ENCODE measurements around the gene TCF3.

TCF3 gene

GRCh38 chr19:1619703-1620102 is 32.7 kb downstream of the TCF3 start:
- peaks cover 15 to 59% of the 10 kb centered on the region in 2 donors for H3K36me3 ChIP-seq (ENCODE audit: control insufficient read depth in 1 of 2, insufficient read depth in 2 of 2, low read length in 2 of 2)
- H3K27me3 ChIP-seq (ENCODE audit: control insufficient read depth in 1 of 2, insufficient read depth in 2 of 2, low read length in 2 of 2): no peaks in the 10 kb centered on the region
- H3K4me1 ChIP-seq (ENCODE audit: control insufficient read depth in 1 of 2, insufficient read depth in 2 of 2, low read length in 2 of 2): peaks cover 0 to 5% of the 10 kb centered on the region in 2 donors
- no peaks in the 10 kb centered on the region for H3K9me3 ChIP-seq (ENCODE audit: control insufficient read depth in 1 of 2, low read length in 2 of 2)
- no peak overlapping the region for H3K4me3 ChIP-seq (ENCODE audit: low read depth in 1 of 2, low read length in 2 of 2)
- no peak overlapping the region for H3K27ac ChIP-seq (ENCODE audit: low read depth, low read length)
- no peak overlapping the region for H3K9ac ChIP-seq (ENCODE audit: low read depth in 1 of 2, low read length in 2 of 2)

DNA sequence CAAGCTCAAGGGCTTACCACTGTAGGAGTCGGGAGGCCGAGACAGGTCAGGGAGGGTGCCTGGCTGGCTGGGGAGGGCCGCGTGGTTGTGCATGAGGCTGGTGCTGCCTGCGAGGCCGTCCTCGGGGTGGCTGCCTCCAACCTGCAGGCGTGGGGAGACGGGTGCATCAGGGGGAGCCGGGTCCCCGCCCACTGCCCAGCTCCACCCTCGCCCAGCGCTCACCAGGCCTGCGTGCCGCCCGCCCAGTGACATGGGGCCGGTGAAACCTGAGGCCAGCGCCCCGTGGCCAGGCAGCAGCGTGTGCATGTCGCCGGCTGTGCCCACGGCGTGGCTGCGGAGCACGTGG is 33.3 kb downstream of the TCF3 start:
- H3K27me3 ChIP-seq (ENCODE audit: control insufficient read depth in 1 of 2, insufficient read depth in 2 of 2, low read length in 2 of 2): no peaks in the 10 kb centered on the region
- peaks cover 17 to 62% of the 10 kb centered on the region in 2 donors for H3K36me3 ChIP-seq (ENCODE audit: control insufficient read depth in 1 of 2, insufficient read depth in 2 of 2, low read length in 2 of 2)
- H3K4me1 ChIP-seq (ENCODE audit: control insufficient read depth in 1 of 2, insufficient read depth in 2 of 2, low read length in 2 of 2): peaks cover 0 to 5% of the 10 kb centered on the region in 2 donors
- no peak overlapping the region for H3K4me3 ChIP-seq (ENCODE audit: low read depth in 1 of 2, low read length in 2 of 2)
- H3K9ac ChIP-seq (ENCODE audit: low read depth in 1 of 2, low read length in 2 of 2): no peak overlapping the region
- H3K9me3 ChIP-seq (ENCODE audit: control insufficient read depth in 1 of 2, low read length in 2 of 2): no peaks in the 10 kb centered on the region
- no peak overlapping the region for H3K27ac ChIP-seq (ENCODE audit: low read depth, low read length)

DNA sequence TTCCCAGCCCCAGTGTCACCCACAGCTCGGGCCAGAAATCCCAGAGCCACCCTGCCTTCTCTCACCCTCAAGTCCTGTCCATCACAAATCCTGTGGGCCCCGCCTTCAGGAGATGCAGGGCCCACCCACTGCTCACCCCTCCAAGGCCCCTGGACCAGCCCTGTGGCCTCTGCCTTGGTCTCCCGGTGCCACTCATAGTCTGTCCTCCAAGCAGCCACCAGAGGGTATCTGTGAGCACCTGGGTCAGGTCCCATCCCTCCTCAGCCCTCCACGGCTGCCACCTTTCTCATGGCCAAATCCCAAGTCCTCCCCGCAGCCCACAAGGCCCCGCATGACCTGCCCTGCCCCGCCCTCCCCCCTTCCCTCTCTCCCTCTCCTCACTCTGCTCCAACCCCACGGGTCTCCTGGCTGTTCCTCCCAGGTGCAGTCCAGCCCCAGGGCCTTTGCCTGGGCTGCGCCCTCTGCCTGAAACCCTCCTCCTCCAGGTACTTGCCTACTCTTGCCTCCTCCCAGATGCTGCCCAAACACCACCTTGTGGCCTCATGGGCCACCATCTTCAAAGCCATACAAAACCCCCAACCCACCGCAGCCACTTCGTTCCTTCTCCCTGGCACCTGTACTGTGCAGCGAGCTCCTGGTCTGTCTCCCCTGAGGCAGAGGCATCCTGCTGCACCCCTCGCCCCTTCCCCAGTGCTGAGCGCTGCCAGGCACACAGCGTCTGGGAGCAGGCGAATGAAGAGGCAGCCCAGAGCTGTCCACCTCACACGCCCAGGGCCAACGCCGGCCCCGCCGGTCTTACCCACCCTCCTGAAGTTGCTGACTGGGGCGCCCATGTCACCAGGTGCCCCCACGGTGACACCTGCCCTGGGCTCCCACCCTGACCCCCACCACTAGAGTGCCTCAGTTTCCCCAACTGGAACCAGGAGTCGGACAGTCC is 34.0 kb downstream of the TCF3 start:
- H3K36me3 ChIP-seq (ENCODE audit: control insufficient read depth in 1 of 2, insufficient read depth in 2 of 2, low read length in 2 of 2): peaks cover 23 to 64% of the 10 kb centered on the region in 2 donors

DNA sequence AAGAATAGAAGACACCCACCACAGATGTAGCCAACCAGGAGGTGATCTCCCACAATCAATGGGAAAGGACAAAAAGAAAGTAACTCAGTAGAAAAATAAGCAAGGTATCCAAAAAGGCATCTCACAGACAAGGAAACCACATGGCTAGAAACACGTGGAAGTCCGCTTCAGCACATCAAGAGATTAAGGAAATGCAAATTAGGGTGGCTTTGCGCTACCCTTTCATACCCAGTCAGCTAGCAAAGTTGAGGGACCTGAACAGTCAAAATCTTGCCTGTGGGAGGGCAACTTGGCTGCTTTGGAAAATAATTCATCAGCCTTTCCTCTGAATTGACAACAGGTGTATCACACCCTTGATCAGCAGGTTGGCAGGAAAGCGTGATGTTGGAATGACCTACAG is 35.5 kb downstream of the TCF3 start:
- no peaks in the 10 kb centered on the region for H3K9me3 ChIP-seq (ENCODE audit: control insufficient read depth in 1 of 2, low read length in 2 of 2)
- no peak overlapping the region for H3K27ac ChIP-seq (ENCODE audit: low read depth, low read length)
- no peak overlapping the region for H3K9ac ChIP-seq (ENCODE audit: low read depth in 1 of 2, low read length in 2 of 2)
- peaks cover 32 to 74% of the 10 kb centered on the region in 2 donors for H3K36me3 ChIP-seq (ENCODE audit: control insufficient read depth in 1 of 2, insufficient read depth in 2 of 2, low read length in 2 of 2)
- H3K4me3 ChIP-seq (ENCODE audit: low read depth in 1 of 2, low read length in 2 of 2): no peak overlapping the region
- H3K27me3 ChIP-seq (ENCODE audit: control insufficient read depth in 1 of 2, insufficient read depth in 2 of 2, low read length in 2 of 2): no peaks in the 10 kb centered on the region
- peaks cover 0 to 5% of the 10 kb centered on the region in 2 donors for H3K4me1 ChIP-seq (ENCODE audit: control insufficient read depth in 1 of 2, insufficient read depth in 2 of 2, low read length in 2 of 2)

More for the DNA sequence above, 34.0 kb downstream of the TCF3 start:
- Histone ChIP-seq H3K4me3 (ENCODE audit: low read depth in 1 of 2, low read length in 2 of 2) (no peak overlapping the region), H3K9ac (ENCODE audit: low read depth in 1 of 2, low read length in 2 of 2) (no peak overlapping the region), H3K4me1 (ENCODE audit: control insufficient read depth in 1 of 2, insufficient read depth in 2 of 2, low read length in 2 of 2) (peaks cover 0 to 5% of the 10 kb centered on the region in 2 donors), H3K27ac (ENCODE audit: low read depth, low read length) (no peak overlapping the region), H3K9me3 (ENCODE audit: control insufficient read depth in 1 of 2, low read length in 2 of 2) (no peaks in the 10 kb centered on the region), H3K27me3 (ENCODE audit: control insufficient read depth in 1 of 2, insufficient read depth in 2 of 2, low read length in 2 of 2) (no peaks in the 10 kb centered on the region)

GRCh38 chr19:1616396-1616795 is 36.0 kb downstream of the TCF3 start:
- no peaks in the 10 kb centered on the region for H3K27me3 ChIP-seq (ENCODE audit: control insufficient read depth in 1 of 2, insufficient read depth in 2 of 2, low read length in 2 of 2)
- H3K36me3 ChIP-seq (ENCODE audit: control insufficient read depth in 1 of 2, insufficient read depth in 2 of 2, low read length in 2 of 2): peaks cover 32 to 77% of the 10 kb centered on the region in 2 donors
- no peaks in the 10 kb centered on the region for H3K9me3 ChIP-seq (ENCODE audit: control insufficient read depth in 1 of 2, low read length in 2 of 2)
- H3K4me1 ChIP-seq (ENCODE audit: control insufficient read depth in 1 of 2, insufficient read depth in 2 of 2, low read length in 2 of 2): peaks cover 0 to 5% of the 10 kb centered on the region in 2 donors
- H3K27ac ChIP-seq (ENCODE audit: low read depth, low read length): no peak overlapping the region
- H3K9ac ChIP-seq (ENCODE audit: low read depth in 1 of 2, low read length in 2 of 2): no peak overlapping the region
- no peak overlapping the region for H3K4me3 ChIP-seq (ENCODE audit: low read depth in 1 of 2, low read length in 2 of 2)

- Histone ChIP-seq H3K4me1 (ENCODE audit: control insufficient read depth in 1 of 2, insufficient read depth in 2 of 2, low read length in 2 of 2) (peaks cover 0 to 5% of the 10 kb centered on the region in 2 donors), H3K36me3 (ENCODE audit: control insufficient read depth in 1 of 2, insufficient read depth in 2 of 2, low read length in 2 of 2) (peaks cover 32 to 81% of the 10 kb centered on the region in 2 donors), H3K9me3 (ENCODE audit: control insufficient read depth in 1 of 2, low read length in 2 of 2) (no peaks in the 10 kb centered on the region), H3K4me3 (ENCODE audit: low read depth in 1 of 2, low read length in 2 of 2) (no peak overlapping the region), H3K27ac (ENCODE audit: low read depth, low read length) (no peak overlapping the region), H3K27me3 (ENCODE audit: control insufficient read depth in 1 of 2, insufficient read depth in 2 of 2, low read length in 2 of 2) (no peaks in the 10 kb centered on the region), H3K9ac (ENCODE audit: low read depth in 1 of 2, low read length in 2 of 2) (no peak overlapping the region)
Observed at GRCh38 chr19:1615156-1615765, 37.2 kb downstream of the TCF3 start.

DNA sequence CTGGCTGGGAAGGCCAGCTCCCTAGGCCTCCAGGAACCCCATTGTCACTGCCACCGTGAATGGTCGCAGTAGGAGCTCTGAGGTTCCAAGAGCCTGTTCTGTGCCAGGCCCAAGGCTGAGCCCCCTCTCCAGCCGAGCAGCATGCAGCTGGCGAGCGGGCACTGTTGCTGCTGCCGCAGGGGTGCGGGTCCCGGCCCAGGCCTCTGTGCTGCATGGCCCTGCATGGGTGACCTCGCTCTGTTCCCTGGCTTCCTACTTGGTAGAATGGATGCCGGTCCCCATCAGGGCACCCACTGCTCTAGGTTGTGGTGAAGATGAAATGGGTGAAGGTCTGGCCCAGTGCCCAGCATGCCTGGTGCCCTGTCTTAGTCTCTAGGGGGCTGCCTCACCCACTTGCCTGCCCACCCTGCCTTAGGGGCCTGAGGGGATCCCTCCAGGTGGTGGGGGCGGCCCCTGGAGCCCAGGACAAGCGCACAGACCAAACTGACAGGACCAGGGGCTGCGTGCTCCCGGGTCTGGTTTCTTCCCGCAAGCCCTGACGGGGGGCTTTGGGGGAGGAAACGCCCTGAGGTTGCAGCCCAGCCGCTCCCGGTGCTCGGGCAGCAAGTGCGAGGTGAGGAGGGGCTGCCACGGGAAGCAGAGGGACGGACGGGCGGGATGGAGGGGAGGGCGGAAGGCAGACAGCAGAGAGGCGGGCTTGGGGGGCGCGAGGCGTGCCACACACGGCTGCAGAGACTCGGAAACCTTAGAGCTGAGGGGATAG is 38.4 kb downstream of the TCF3 start:
- Histone ChIP-seq H3K9ac (ENCODE audit: low read depth in 1 of 2, low read length in 2 of 2) (no peak overlapping the region), H3K27me3 (ENCODE audit: control insufficient read depth in 1 of 2, insufficient read depth in 2 of 2, low read length in 2 of 2) (no peaks in the 10 kb centered on the region), H3K4me3 (ENCODE audit: low read depth in 1 of 2, low read length in 2 of 2) (no peak overlapping the region), H3K27ac (ENCODE audit: low read depth, low read length) (no peak overlapping the region), H3K9me3 (ENCODE audit: control insufficient read depth in 1 of 2, low read length in 2 of 2) (no peaks in the 10 kb centered on the region), H3K4me1 (ENCODE audit: control insufficient read depth in 1 of 2, insufficient read depth in 2 of 2, low read length in 2 of 2) (peaks cover 0 to 9% of the 10 kb centered on the region in 2 donors), H3K36me3 (ENCODE audit: control insufficient read depth in 1 of 2, insufficient read depth in 2 of 2, low read length in 2 of 2) (peaks cover 32 to 77% of the 10 kb centered on the region in 2 donors)

DNA sequence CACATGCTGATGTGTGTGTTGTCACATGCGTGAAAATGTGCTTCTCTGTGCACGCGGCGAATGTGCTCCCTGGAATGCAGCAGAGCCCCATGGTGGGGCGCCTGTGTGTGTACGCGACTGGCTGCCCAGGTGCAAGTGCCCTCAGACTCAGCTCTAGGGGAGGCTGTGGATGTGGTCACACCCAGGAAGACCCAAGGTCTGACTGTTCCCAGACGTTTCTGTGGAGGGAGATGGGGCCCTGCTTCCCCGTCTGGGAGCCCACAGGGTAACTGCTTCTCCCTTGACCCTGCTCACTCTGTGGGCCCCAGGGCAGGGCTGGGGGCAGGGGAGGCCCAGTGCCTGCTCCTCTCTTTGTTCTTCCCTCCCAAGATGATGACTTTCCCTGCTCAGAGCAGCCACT is 39.3 kb downstream of the TCF3 start:
- Histone ChIP-seq H3K9ac (ENCODE audit: low read depth in 1 of 2, low read length in 2 of 2) (no peak overlapping the region), H3K27ac (ENCODE audit: low read depth, low read length) (no peak overlapping the region), H3K9me3 (ENCODE audit: control insufficient read depth in 1 of 2, low read length in 2 of 2) (no peaks in the 10 kb centered on the region), H3K36me3 (ENCODE audit: control insufficient read depth in 1 of 2, insufficient read depth in 2 of 2, low read length in 2 of 2) (peaks cover 29 to 71% of the 10 kb centered on the region in 2 donors), H3K4me1 (ENCODE audit: control insufficient read depth in 1 of 2, insufficient read depth in 2 of 2, low read length in 2 of 2) (peaks cover 0 to 11% of the 10 kb centered on the region in 2 donors), H3K4me3 (ENCODE audit: low read depth in 1 of 2, low read length in 2 of 2) (no peak overlapping the region), H3K27me3 (ENCODE audit: control insufficient read depth in 1 of 2, insufficient read depth in 2 of 2, low read length in 2 of 2) (no peaks in the 10 kb centered on the region)

DNA sequence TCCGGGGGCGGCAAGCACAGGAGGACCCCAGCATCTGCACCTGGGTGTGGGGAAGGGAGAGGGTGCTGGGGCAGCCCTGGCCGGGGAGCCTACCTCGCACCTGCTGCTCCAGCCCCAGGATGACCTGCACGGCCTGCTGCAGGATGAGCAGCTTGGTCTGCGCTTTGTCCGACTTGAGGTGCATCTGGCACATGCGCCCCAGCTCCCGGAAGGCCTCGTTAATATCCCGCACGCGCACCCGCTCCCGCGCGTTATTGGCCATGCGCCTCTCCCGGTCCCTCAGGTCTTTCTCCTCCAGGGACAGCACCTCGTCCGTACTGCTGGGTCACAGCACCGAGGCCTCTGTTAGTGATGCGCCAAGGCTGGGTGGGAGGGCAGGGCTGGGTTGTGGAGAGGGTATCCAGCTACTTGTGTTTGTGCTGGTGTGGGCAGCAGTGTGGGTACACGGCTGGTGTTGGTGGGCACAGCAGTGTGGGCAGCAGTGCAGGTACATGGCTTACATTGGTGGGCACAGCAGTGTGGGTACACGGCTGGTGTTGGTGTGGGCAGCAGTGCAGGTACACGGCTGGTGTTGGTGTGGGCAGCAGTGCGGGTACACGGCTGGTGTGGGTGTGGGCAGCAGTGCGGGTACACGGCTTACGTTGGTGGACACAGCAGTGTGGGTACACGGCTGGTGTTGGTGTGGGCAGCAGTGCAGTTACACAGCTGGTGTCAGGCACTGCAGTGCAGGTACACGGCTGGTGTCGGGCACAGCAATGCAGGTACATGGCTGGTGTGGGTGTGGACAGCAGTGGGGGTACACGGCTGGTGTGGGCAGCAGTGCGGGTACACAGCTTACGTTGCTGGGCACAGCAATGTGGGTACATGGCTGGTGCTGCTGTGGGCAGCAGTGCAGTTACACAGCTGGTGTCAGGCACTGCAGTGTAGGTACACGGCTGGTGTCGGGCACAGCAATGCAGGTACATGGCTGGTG is 40.0 kb downstream of the TCF3 start:
- Histone ChIP-seq H3K27me3 (ENCODE audit: control insufficient read depth in 1 of 2, insufficient read depth in 2 of 2, low read length in 2 of 2) (no peaks in the 10 kb centered on the region), H3K4me3 (ENCODE audit: low read depth in 1 of 2, low read length in 2 of 2) (no peak overlapping the region), H3K9me3 (ENCODE audit: control insufficient read depth in 1 of 2, low read length in 2 of 2) (no peaks in the 10 kb centered on the region), H3K36me3 (ENCODE audit: control insufficient read depth in 1 of 2, insufficient read depth in 2 of 2, low read length in 2 of 2) (peaks cover 29 to 64% of the 10 kb centered on the region in 2 donors), H3K27ac (ENCODE audit: low read depth, low read length) (no peak overlapping the region), H3K9ac (ENCODE audit: low read depth in 1 of 2, low read length in 2 of 2) (no peak overlapping the region), H3K4me1 (ENCODE audit: control insufficient read depth in 1 of 2, insufficient read depth in 2 of 2, low read length in 2 of 2) (peaks cover 0 to 10% of the 10 kb centered on the region in 2 donors)

Data from duodenal mucosa (tissue), 2 donors.